ENCODE measurements around the gene ZNF668. TPM values are rescaled to one million over a fixed set of nuclear protein-coding genes. Genes with fewer than 3 reads are reported as not detected.

The ZNF668 gene
- total and polyA plus RNA-seq, 4 donors, result 4.0 to 13.2 (median 10.7) TPM

- 87 to 89% methylated on average over 2 of the region's 2 CpGs for WGBS, 2 donors
- no peak overlapping the region for H3K9ac ChIP-seq (ENCODE audit: insufficient read depth in 1 of 2, low read length in 2 of 2)
Measured at GRCh38 chr16:31112711-31113110, 38.7 kb upstream of the ZNF668 start.

GRCh38 chr16:31111881-31112466 is 37.9 kb upstream of the ZNF668 start:
- Histone ChIP-seq H3K4me1 (ENCODE audit: control insufficient read depth in 5 of 5, insufficient read depth in 5 of 5, low read length in 5 of 5) (peaks cover 0 to 15% (median 0%) of the 10 kb centered on the region in 5 donors), H3K4me3 (no peak overlapping the region), H3K27me3 (ENCODE audit: control insufficient read depth in 3 of 3, insufficient read depth in 3 of 3, low read length in 2 of 3) (no peaks in the 10 kb centered on the region), H3K27ac (ENCODE audit: low read depth in 1 of 2, low read length in 1 of 2) (peak overlapping the region in 1 of 2 donors; percentile 60), H3K9me3 (ENCODE audit: control insufficient read depth in 4 of 4, insufficient read depth in 3 of 4, low read length in 3 of 4) (no peaks in the 10 kb centered on the region), H3K9ac (ENCODE audit: insufficient read depth in 1 of 2, low read length in 2 of 2) (no peak overlapping the region), H3K36me3 (ENCODE audit: control insufficient read depth in 4 of 4, insufficient read depth in 4 of 4, low read length in 4 of 4) (peaks cover 0 to 28% (median 7%) of the 10 kb centered on the region in 4 donors)
- ATAC-seq (ENCODE audit: insufficient read depth, low FRiP score) (no peak), DNase-seq (no peak)
- TF ChIP-seq CTCF (IDR thresholded peaks at IDR 0.05; ENCODE audit: control extremely low read depth, extremely low read depth), result no peak
- 95 to 96% methylated on average over 23 of the region's 23 CpGs for WGBS, 2 donors

More at GRCh38 chr16:31112711-31113110, 38.7 kb upstream of the ZNF668 start:
- Histone ChIP-seq H3K27ac (ENCODE audit: low read depth in 1 of 2, low read length in 1 of 2) (peak overlapping the region in 1 of 2 donors; percentile 60), H3K4me1 (ENCODE audit: control insufficient read depth in 5 of 5, insufficient read depth in 5 of 5, low read length in 5 of 5) (peaks cover 0 to 15% (median 0%) of the 10 kb centered on the region in 5 donors), H3K9me3 (ENCODE audit: control insufficient read depth in 4 of 4, insufficient read depth in 3 of 4, low read length in 3 of 4) (no peaks in the 10 kb centered on the region), H3K27me3 (ENCODE audit: control insufficient read depth in 3 of 3, insufficient read depth in 3 of 3, low read length in 2 of 3) (no peaks in the 10 kb centered on the region), H3K4me3 (no peak overlapping the region), H3K36me3 (ENCODE audit: control insufficient read depth in 4 of 4, insufficient read depth in 4 of 4, low read length in 4 of 4) (peaks cover 0 to 28% (median 7%) of the 10 kb centered on the region in 4 donors)
- DNase-seq (no peak), ATAC-seq (ENCODE audit: insufficient read depth, low FRiP score) (no peak)
- no peak for TF ChIP-seq CTCF (IDR thresholded peaks at IDR 0.05; ENCODE audit: control extremely low read depth, extremely low read depth)

- Histone ChIP-seq H3K27ac (ENCODE audit: low read depth in 1 of 2, low read length in 1 of 2) (peak overlapping the region in 1 of 2 donors; percentile 32), H3K9ac (ENCODE audit: insufficient read depth in 1 of 2, low read length in 2 of 2) (no peak overlapping the region), H3K9me3 (ENCODE audit: control insufficient read depth in 4 of 4, insufficient read depth in 3 of 4, low read length in 3 of 4) (no peaks in the 10 kb centered on the region), H3K4me3 (no peak overlapping the region), H3K36me3 (ENCODE audit: control insufficient read depth in 4 of 4, insufficient read depth in 4 of 4, low read length in 4 of 4) (peaks cover 0 to 28% (median 7%) of the 10 kb centered on the region in 4 donors), H3K27me3 (ENCODE audit: control insufficient read depth in 3 of 3, insufficient read depth in 3 of 3, low read length in 2 of 3) (no peaks in the 10 kb centered on the region), H3K4me1 (ENCODE audit: control insufficient read depth in 5 of 5, insufficient read depth in 5 of 5, low read length in 5 of 5) (peaks cover 0 to 15% (median 0%) of the 10 kb centered on the region in 5 donors)
- ATAC-seq (ENCODE audit: insufficient read depth, low FRiP score) (no peak), DNase-seq (no peak)
- 90 to 92% methylated on average over 26 of the region's 26 CpGs for whole genome bisulfite sequencing, 2 donors
- TF ChIP-seq CTCF (IDR thresholded peaks at IDR 0.05; ENCODE audit: control extremely low read depth, extremely low read depth), result no peak
Measured at GRCh38 chr16:31110106-31111034, 36.3 kb upstream of the ZNF668 start.
